Stomach smooth muscle (tissue), 2 donors: ENCODE measurements around the gene TGDS.
A peak's percentile ranks its signal among the peaks of the same experiment; 100 is the strongest.
"Not testable (repeated sequence)": the region's sequence is repeated elsewhere in the genome, so short reads cannot be mapped to it uniquely, and the experiment has no call there.

Experiments
- H3K27ac ChIP-seq: one replicate; pipeline ENCODE4 v1.7.0; 2013; ENCODE audit warnings: mild to moderate bottlenecking, low read length, inconsistent platforms
- H3K27me3 ChIP-seq, 2 donors: one replicate each; pipeline ENCODE4 v1.7.0; 2013; ENCODE audit warnings: low read length in 2 of 2; ENCODE audit not compliant: insufficient read depth in 2 of 2, control insufficient read depth in 1 of 2
- H3K36me3 ChIP-seq, 2 donors: one replicate each; pipeline ENCODE4 v1.7.0; 2013; ENCODE audit warnings: low read length in 2 of 2; ENCODE audit not compliant: control insufficient read depth in 2 of 2, insufficient read depth in 2 of 2
- H3K4me1 ChIP-seq: one replicate; pipeline ENCODE4 v1.7.0; 2013; ENCODE audit warnings: low read length; ENCODE audit not compliant: control insufficient read depth, insufficient read depth
- H3K4me3 ChIP-seq, 2 donors: one replicate each; pipeline ENCODE4 v1.7.0; 2013; ENCODE audit warnings: low read length in 2 of 2
- H3K9ac ChIP-seq, 2 donors: one replicate each; pipeline ENCODE4 v1.7.0; 2013; ENCODE audit warnings: low read length in 2 of 2, mild to moderate bottlenecking in 1 of 2
- H3K9me3 ChIP-seq, 2 donors: one replicate each; pipeline ENCODE4 v1.7.0; 2013; ENCODE audit warnings: low read length in 2 of 2; ENCODE audit not compliant: control insufficient read depth in 2 of 2
- donor health status: healthy.
- donor health status: Pancreatic carcinoma.

The TGDS gene

GRCh38 chr13:94595950-94596574 is at the start of gene TGDS:
Gene TGDS (minus strand): TSS chr13:94596152. CDS start chr13:94596136, 16 bp downstream.
- peak within 1 kb of the TSS; percentile 46 for H3K27ac ChIP-seq
- H3K9ac ChIP-seq = peak within 1 kb of the TSS; percentile 92 to 96
- H3K27me3 ChIP-seq = no peaks in the 10 kb centered on the region

GRCh38 chr13:94641409-94641941 is 45.5 kb upstream of the TGDS start:
- Histone ChIP-seq H3K4me1 (no peaks in the 10 kb centered on the region), H3K4me3 (no peak overlapping the region), H3K27ac (no peak overlapping the region), H3K9me3 (no peaks in the 10 kb centered on the region), H3K27me3 (no peaks in the 10 kb centered on the region), H3K36me3 (no peaks in the 10 kb centered on the region), H3K9ac (no peak overlapping the region)

More at GRCh38 chr13:94595950-94596574, at the start of gene TGDS:
- Histone ChIP-seq H3K9me3 (no peaks in the 10 kb centered on the region), H3K36me3 (peaks cover 0 to 4% of the 10 kb centered on the region in 2 donors), H3K4me3 (peak within 1 kb of the TSS; percentile 96 to 97), H3K4me1 (peaks cover 11% of the 10 kb centered on the region)

- no peaks in the 10 kb centered on the region for H3K27me3 ChIP-seq
- no peaks in the 10 kb centered on the region for H3K9me3 ChIP-seq
- no peak overlapping the region for H3K27ac ChIP-seq
- H3K36me3 ChIP-seq = no peaks in the 10 kb centered on the region
- no peak overlapping the region for H3K9ac ChIP-seq
- H3K4me1 ChIP-seq = no peaks in the 10 kb centered on the region
- no peak overlapping the region for H3K4me3 ChIP-seq
Observed at GRCh38 chr13:94640721-94641120, 44.8 kb upstream of the TGDS start.

- H3K9ac ChIP-seq, H3K27me3 ChIP-seq, H3K27ac ChIP-seq, H3K4me3 ChIP-seq, H3K9me3 ChIP-seq, H3K4me1 ChIP-seq, H3K36me3 ChIP-seq: not testable (repeated sequence)
Observed at GRCh38 chr13:94637677-94638076, 41.7 kb upstream of the TGDS start.

GRCh38 chr13:94636942-94637578 is 41.1 kb upstream of the TGDS start:
- Histone ChIP-seq H3K27ac (no peak overlapping the region), H3K27me3 (no peaks in the 10 kb centered on the region), H3K9ac (no peak overlapping the region), H3K4me1 (no peaks in the 10 kb centered on the region), H3K9me3 (no peaks in the 10 kb centered on the region), H3K4me3 (no peak overlapping the region), H3K36me3 (peaks cover 2 to 3% of the 10 kb centered on the region in 2 donors)

- not testable (repeated sequence) for H3K36me3 ChIP-seq, H3K9me3 ChIP-seq, H3K4me1 ChIP-seq, H3K4me3 ChIP-seq, H3K9ac ChIP-seq, H3K27me3 ChIP-seq, H3K27ac ChIP-seq
Observed at GRCh38 chr13:94636096-94636495, 40.1 kb upstream of the TGDS start.

GRCh38 chr13:94632226-94632980 is 36.5 kb upstream of the TGDS start:
- peaks cover 2 to 4% of the 10 kb centered on the region in 2 donors for H3K36me3 ChIP-seq
- no peak overlapping the region for H3K4me3 ChIP-seq

GRCh38 chr13:94630858-94631257 is 34.9 kb upstream of the TGDS start:
- H3K36me3 ChIP-seq = peaks cover 2 to 4% of the 10 kb centered on the region in 2 donors
- no peak overlapping the region for H3K9ac ChIP-seq
- H3K9me3 ChIP-seq = no peaks in the 10 kb centered on the region
- no peak overlapping the region for H3K27ac ChIP-seq
- H3K27me3 ChIP-seq = no peaks in the 10 kb centered on the region
- H3K4me3 ChIP-seq = no peak overlapping the region
- H3K4me1 ChIP-seq = no peaks in the 10 kb centered on the region

More at GRCh38 chr13:94632226-94632980, 36.5 kb upstream of the TGDS start:
- Histone ChIP-seq H3K9me3 (no peaks in the 10 kb centered on the region), H3K27me3 (no peaks in the 10 kb centered on the region), H3K9ac (no peak overlapping the region), H3K27ac (no peak overlapping the region), H3K4me1 (no peaks in the 10 kb centered on the region)

GRCh38 chr13:94623316-94623715 is 27.4 kb upstream of the TGDS start:
- H3K27ac ChIP-seq = no peak overlapping the region
- H3K9me3 ChIP-seq = no peaks in the 10 kb centered on the region
- no peaks in the 10 kb centered on the region for H3K27me3 ChIP-seq
- H3K4me1 ChIP-seq = no peaks in the 10 kb centered on the region
- no peak overlapping the region for H3K9ac ChIP-seq
- no peak overlapping the region for H3K4me3 ChIP-seq
- H3K36me3 ChIP-seq = peaks cover 6 to 24% of the 10 kb centered on the region in 2 donors

- Histone ChIP-seq H3K27ac (no peak overlapping the region), H3K4me1 (no peaks in the 10 kb centered on the region), H3K36me3 (peaks cover 6 to 24% of the 10 kb centered on the region in 2 donors), H3K4me3 (no peak overlapping the region), H3K9ac (no peak overlapping the region), H3K9me3 (no peaks in the 10 kb centered on the region), H3K27me3 (no peaks in the 10 kb centered on the region)
Observed at GRCh38 chr13:94622344-94622743, 26.4 kb upstream of the TGDS start.
